Hepatic stellate cell (primary cell): Measurements from ENCODE around the gene ZDHHC14.

Source experiments
- DNase-seq: peaks from one replicate; pipeline ENCODE4 v3.0.0; 2011; ENCODE audit warnings: low spot score

Gene ZDHHC14

GRCh38 chr6:157627195-157627966, 246.4 kb downstream of the ZDHHC14 start:
- DNase-seq = no peak

- DNase-seq = no peak
These were observed 247.5 kb downstream of the ZDHHC14 start for GRCh38 chr6:157628463-157628862.

GRCh38 chr6:157629220-157629619, 248.2 kb downstream of the ZDHHC14 start:
- no peak for DNase-seq

DNA sequence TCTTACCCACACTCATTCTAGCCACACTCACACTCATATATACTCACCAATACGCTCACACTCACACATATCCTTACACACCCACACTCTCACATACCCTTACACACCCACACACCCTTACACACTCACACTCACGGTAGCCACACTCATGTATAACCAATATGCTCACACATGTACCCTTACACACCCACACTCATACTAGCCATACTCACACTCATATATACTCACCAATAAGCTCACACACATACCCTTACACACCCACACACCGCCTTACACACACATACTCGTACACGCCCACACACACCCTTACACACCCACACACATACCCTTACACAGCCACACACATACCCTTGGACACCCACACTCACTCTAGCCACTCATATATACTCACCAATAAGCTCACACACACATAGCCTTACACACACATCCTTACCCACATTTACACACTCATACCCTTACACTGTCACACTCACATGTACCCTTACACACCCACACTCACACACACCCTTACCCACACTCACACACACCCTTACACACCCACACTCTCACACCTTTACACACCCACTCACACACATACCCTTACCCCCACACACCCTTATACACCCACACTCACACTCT, 249.6 kb downstream of the ZDHHC14 start:
- DNase-seq = no peak

- no peak for DNase-seq
These were observed 250.4 kb downstream of the ZDHHC14 start for GRCh38 chr6:157631412-157631811.

DNA sequence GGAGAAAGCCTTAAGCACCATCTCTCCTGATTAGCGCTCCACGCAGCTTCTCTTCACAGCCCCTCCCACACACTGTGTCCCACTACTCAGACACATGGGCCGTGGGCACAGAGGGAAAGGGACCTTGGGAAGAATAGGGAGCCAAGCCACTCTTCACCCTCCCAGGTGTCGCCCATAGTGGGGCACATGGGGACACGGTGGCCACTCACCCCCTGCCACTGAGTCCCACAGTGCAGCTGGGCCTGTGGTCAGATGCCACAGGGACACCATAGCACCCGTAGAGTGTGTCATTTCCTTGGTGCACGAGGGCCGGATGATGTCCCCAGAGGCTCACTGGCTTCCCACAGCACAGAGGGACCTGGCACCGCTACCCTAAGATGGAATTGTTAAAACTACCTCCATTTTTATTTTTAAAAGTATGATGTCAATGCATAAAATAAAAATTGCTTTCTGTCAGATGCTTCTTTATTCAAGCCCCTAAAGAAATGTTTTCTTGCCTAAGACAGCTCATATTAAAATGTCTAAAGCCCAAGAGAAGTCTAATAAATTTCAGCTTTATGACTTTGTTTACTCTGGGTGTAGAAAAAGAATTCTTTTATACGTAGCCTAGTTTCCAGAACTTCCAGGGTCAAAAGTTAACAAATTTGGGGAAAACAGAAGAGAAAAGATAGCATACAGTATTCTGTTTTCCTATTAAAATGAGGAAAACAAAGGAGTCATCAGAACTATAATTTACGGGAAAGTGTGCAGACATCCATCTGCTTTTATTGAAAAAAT, 251.0 kb downstream of the ZDHHC14 start:
- no peak for DNase-seq

- peak; percentile 50 for DNase-seq
These were observed 251.8 kb downstream of the ZDHHC14 start for GRCh38 chr6:157632821-157633220.

- DNase-seq = no peak
These were observed 253.6 kb downstream of the ZDHHC14 start for GRCh38 chr6:157634546-157634945.

DNA sequence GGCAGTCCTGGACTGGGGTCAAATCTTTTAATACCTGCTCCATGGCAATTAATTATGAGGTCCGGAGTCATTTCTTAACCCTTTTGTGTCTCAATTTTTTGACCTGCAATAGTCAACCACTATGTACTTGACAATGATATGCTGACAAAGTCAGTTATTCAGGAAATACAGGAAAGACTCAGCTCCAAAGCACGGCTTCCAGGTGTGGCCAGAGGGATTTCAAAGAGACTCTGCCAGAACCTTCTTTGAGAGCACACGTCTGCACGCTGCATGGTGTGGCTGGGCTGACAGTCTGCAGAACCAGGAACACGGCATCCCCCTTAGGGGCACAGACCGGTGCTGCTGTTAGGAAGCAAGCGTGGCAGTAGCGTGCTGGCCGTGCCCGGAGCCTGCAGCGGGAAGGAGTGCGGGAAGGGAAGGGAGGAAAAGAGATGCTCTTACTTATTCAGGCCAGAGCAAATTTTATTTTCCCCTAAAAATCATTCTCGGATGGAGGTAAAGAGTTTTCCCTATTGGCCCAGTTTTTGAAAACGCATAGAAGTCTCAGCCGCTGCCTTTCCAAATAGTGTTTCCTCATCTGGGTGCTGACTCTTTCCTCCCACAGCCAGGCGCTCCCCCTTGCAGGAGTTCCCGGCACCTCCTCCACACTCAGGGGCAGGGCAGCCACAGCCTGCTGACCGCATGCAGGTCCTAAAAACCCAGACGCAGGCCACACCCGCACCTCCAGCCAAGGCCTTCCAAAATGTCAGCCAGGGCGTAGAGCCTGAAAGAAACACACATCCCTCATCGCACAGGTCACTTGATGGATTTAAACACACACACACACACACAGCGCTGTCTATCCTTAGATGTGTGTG, 254.6 kb downstream of the ZDHHC14 start:
- DNase-seq = no peak

DNA sequence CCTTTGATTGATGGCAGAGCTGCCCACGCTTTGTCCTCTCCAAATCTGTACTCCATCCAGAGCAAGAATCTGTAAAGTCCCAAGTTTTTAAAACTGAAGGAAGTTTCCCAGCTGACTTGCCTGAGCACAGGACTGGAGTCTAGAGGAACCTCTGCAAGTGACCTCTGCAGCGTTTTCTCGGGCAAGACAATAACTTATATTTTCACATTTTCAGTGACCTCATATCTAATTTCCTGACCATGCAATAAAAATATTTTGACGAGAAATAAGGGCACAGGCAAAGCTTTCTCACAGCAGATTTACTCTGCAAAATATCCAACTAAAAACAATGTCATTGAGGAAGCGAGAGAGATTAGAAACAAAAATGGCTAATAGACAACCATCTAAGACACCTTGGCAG, 256.5 kb downstream of the ZDHHC14 start:
- no peak for DNase-seq

DNA sequence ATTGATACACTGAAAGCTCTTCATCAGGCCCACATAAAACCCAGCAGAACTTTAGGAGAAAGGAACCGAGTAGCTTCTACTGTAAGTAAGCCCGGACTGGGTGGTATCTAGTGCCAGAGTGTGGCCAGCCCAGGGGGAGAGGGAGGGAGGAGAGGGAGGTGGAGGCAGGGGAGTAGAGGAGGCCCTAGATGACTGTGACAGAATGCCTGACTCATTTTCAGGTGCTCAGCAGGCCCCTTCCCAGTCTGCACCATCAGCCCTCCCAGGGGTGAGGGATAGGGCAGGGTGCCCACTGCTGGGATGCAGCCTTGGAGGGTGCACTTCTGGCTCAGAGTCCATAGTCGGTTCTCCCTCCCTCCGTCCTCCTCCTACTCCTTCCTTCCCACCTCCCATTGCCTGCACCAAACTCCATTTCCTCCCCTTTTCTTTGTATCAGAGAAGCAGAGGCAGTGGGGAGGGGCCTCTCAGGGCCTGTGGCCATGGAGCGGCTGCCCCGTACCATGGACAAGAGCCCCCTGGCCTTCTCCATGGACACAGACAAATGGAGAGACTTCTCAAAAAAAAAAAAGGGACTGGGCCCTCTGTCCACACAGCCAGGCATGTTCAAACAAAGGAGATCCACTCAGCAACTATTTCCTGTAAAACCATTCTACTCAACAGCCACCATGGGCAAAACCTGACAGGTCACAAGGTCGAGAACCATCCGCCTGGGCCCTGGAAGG, 257.1 kb downstream of the ZDHHC14 start:
- DNase-seq = no peak

DNA sequence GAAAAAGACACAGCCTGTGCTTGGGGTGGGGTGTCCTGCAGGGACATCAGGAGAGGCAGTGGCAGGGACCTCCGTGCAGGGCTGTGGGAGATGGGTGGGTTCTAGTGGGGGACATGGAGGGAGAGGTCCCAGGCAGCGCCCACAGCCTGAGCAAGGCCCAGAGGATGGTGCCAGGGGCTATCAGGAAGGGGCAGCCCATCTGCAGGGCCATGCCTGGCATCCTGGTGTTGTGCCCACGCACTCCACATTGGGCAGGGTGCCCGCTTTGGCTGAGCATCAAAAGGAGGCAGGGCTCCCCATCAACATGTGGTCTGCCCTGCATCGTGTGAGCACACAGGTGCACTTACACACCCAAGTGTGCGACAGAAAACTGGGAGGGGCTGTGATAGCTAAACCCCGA, 257.8 kb downstream of the ZDHHC14 start:
- no peak for DNase-seq

- no peak for DNase-seq
These were observed 259.9 kb downstream of the ZDHHC14 start for GRCh38 chr6:157640746-157641451.

DNA sequence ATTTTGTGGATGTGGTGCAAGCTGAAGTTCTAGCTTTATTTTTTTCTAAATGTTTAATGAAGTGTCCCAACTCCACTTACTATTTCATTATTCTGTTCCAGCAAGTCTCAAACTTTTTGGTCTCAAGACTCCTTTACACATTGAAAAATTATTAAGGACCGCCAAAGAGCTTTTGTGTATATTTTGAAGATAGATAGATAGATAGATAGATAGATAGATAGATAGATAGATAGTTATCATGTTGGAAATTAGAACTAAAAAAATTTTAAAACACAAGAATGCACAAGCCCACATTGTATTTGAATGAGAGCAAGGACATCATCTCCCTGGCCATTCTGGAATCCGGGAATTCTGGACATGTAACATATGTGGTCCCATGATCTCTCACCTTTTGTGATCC, 260.8 kb downstream of the ZDHHC14 start:
- DNase-seq = no peak

GRCh38 chr6:157642736-157643135, 261.7 kb downstream of the ZDHHC14 start:
- DNase-seq = no peak

DNA sequence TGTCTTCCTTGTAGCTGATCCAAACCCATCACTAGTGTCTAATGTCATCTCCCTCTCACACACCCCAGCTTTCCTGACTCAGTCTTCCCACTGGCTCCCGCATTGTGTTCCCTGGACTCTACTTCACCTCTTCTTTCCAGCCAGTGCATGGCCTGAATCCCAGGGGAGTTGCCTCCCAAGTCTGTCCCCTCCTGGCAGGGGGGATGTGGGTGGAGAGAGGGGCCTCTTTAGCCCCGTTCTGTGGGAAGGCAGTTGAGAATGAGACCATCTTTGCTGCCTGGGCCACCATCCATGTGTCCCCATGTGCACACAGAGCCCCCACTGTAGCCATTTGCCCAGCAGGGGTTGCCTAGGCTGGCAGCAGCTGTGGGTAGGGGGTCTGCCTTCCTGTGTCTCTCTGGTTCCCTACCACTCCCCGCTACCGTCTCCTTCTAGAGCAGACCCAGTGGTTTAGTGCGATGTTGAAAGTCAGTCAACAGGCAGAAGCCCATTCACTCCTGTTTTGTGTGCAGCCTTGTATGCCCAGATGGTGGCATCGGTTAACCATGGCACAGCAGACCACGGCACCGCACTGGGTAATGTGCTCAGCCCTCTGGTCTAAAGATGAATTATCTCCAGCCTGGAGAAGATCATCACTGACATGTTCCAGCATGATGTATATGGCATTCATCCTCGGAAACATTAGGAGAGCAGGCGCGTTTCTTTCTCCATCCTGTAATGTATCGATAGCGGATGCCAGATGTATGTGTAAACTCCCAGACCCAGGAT, 263.2 kb downstream of the ZDHHC14 start:
- DNase-seq = peak; percentile 64

DNA sequence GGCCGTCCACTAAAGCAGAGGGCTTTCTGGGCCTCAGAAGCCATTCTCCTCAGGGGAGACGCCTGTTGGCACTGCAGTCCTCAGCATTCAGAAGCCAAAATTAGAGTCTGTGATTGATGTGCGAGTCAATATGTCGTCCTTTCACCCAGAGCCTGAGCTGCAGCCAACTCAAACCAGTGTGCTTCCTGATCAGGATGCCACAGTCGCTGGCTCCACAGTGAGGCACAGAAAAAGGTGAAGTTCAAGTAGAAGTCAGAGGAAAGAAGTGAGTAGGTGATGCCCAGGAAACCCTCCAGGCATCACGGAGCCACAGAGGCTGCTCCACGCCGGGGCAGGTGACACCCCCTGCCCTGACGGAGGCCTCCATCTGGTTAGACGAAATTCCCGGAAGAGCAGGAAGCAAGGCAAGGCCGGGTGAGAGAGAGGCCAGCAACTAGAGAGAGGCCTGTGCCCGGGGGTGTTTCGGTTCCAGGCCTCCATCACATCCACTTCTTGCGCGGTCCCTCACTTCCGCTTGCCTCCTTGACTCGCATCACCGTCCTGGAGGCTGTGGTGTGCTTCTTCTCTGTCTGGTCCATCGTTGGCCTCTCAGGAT, 264.3 kb downstream of the ZDHHC14 start:
- no peak for DNase-seq

- DNase-seq = no peak
These were observed 265.0 kb downstream of the ZDHHC14 start for GRCh38 chr6:157646012-157646411.

- DNase-seq = no peak
These were observed 266.4 kb downstream of the ZDHHC14 start for GRCh38 chr6:157647261-157647915.
